HG03442 (cell line): ENCODE results near the gene ZC3H4.
"Not testable (repeated sequence)": the region's sequence is repeated elsewhere in the genome, so short reads cannot be mapped to it uniquely, and the experiment has no call there.

ENCODE experiments used
- ATAC-seq: cut with Tn5 transposase; IDR thresholded peaks from one replicate; pipeline ENCODE4 v1.9.1; 2021; ENCODE audit warnings: mild to moderate bottlenecking, moderate library complexity; ENCODE audit not compliant: unreplicated experiment

The ZC3H4 gene

GRCh38 chr19:47050562-47050961 is 63.0 kb downstream of the ZC3H4 start:
- ATAC-seq: not testable (repeated sequence)

GRCh38 chr19:47049307-47049700 is 64.3 kb downstream of the ZC3H4 start:
- no peak for ATAC-seq

GRCh38 chr19:47047763-47048405 is 65.7 kb downstream of the ZC3H4 start:
- peak; percentile 29 for ATAC-seq

GRCh38 chr19:47047272-47047762 is 66.3 kb downstream of the ZC3H4 start:
- no peak for ATAC-seq

- no peak for ATAC-seq
These were observed 67.6 kb downstream of the ZC3H4 start for GRCh38 chr19:47045867-47046470.

- ATAC-seq: no peak
These were observed 68.4 kb downstream of the ZC3H4 start for GRCh38 chr19:47044946-47045866.

- no peak for ATAC-seq
These were observed 72.7 kb downstream of the ZC3H4 start for GRCh38 chr19:47040869-47041268.

GRCh38 chr19:47039239-47039874 is 74.2 kb downstream of the ZC3H4 start:
- ATAC-seq: no peak

- no peak for ATAC-seq
These were observed 75.8 kb downstream of the ZC3H4 start for GRCh38 chr19:47037766-47038165.

GRCh38 chr19:47036097-47036651 is 77.4 kb downstream of the ZC3H4 start:
- no peak for ATAC-seq

- ATAC-seq: peak; percentile 74
These were observed 78.2 kb downstream of the ZC3H4 start for GRCh38 chr19:47035127-47036096.

GRCh38 chr19:47032171-47032811 is 81.3 kb downstream of the ZC3H4 start:
- ATAC-seq: no peak

- ATAC-seq: no peak
These were observed 85.4 kb downstream of the ZC3H4 start for GRCh38 chr19:47028195-47028601.

- ATAC-seq: no peak
These were observed 85.9 kb downstream of the ZC3H4 start for GRCh38 chr19:47027586-47028088.

GRCh38 chr19:47026889-47027288 is 86.7 kb downstream of the ZC3H4 start:
- ATAC-seq: no peak

- ATAC-seq: no peak
These were observed 87.4 kb downstream of the ZC3H4 start for GRCh38 chr19:47026156-47026555.

GRCh38 chr19:47024502-47024901 is 89.1 kb downstream of the ZC3H4 start:
- ATAC-seq: no peak

GRCh38 chr19:47023448-47023794 is 90.2 kb downstream of the ZC3H4 start:
- no peak for ATAC-seq
